Activated T-cell treated with anti-CD3 and anti-CD28 coated beads, Interleukin-2, amount 50 U/mL, for 24 hours (primary cell): ENCODE measurements around the gene CENPU.
"Not testable (repeated sequence)": the region's sequence is repeated elsewhere in the genome, so short reads cannot be mapped to it uniquely, and the experiment has no call there.

Experiments used
- DNase-seq: peaks from one replicate; pipeline ENCODE4 v3.0.0-alpha.2; 2020
- H3K27ac Mint-ChIP-seq: 2 replicates; pipeline ENCODE4 v1.8.0; 2020; ENCODE audit warnings: mild to moderate bottlenecking, mixed read lengths
- H3K27me3 Mint-ChIP-seq: 2 replicates; pipeline ENCODE4 v1.8.0; 2020; ENCODE audit warnings: mixed read lengths
- H3K36me3 Mint-ChIP-seq: 2 replicates; pipeline ENCODE4 v1.8.0; 2020; ENCODE audit warnings: low read depth, mixed read lengths
- H3K4me1 Mint-ChIP-seq: 2 replicates; pipeline ENCODE4 v1.8.0; 2020; ENCODE audit warnings: low read depth, mixed read lengths
- H3K4me3 Mint-ChIP-seq: 2 replicates; pipeline ENCODE4 v1.8.0; 2020; ENCODE audit warnings: mild to moderate bottlenecking, moderate library complexity, mixed read lengths
- H3K9me3 Mint-ChIP-seq: 2 replicates; pipeline ENCODE4 v1.8.0; 2020; ENCODE audit warnings: mixed read lengths

The CENPU gene

DNA sequence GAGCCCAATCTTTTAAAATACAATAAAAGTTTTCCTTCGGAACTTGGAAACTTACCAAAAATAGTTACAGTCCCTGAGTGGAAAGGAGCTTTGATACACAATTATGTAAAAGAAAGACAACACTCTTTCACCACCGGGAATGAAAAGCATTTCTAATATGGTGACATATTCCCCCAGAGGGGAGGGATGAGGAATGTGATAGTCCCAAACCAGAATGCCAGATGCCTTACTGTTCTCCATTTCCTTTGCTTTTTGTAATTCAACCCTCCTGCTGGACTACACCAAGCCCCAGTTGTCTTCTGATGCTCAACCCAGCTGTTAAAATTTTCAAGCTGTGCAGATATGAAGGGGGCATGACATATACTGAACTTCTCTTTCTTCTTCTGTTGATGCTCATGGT lies 80.2 kb downstream of the CENPU start:
- Mint-ChIP-seq H3K4me3 (no peak overlapping the region), H3K36me3 (peaks cover 40% of the 10 kb centered on the region)
- no peak for DNase-seq

GRCh38 chr4:184652681-184653080 lies 81.2 kb downstream of the CENPU start:
- H3K27ac Mint-ChIP-seq, H3K4me3 Mint-ChIP-seq, H3K9me3 Mint-ChIP-seq, H3K27me3 Mint-ChIP-seq, DNase-seq: not testable (repeated sequence)
- H3K4me1 Mint-ChIP-seq, result peaks cover 25% of the 10 kb centered on the region
- peaks cover 44% of the 10 kb centered on the region for H3K36me3 Mint-ChIP-seq

More for the DNA sequence above, 80.2 kb downstream of the CENPU start:
- H3K27me3 Mint-ChIP-seq, result no peaks in the 10 kb centered on the region
- H3K4me1 Mint-ChIP-seq, result peaks cover 19% of the 10 kb centered on the region
- no peaks in the 10 kb centered on the region for H3K9me3 Mint-ChIP-seq
- no peak overlapping the region for H3K27ac Mint-ChIP-seq

DNA sequence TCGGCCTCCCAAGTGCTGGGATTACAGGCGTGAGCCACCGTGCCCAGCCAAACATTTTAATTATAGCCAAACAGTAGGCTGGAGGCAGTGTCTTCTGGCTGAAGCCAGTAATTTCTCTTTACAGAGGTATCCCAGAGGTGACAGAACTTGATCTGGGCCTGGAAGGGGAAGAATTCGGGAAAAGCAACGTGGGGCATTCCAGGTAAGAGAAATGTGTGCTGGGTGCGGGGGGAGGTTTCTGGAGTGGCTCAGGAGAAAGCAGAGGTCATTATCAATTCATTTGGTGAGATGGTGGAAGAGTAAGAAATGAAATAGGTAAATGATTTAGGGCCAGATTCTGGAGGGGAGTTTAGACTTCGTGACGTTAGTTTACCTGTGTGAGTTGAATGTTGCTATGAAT lies 82.0 kb downstream of the CENPU start:
- Mint-ChIP-seq H3K4me3 (no peak overlapping the region), H3K27ac (peak overlapping the region; percentile 15)

GRCh38 chr4:184649971-184650855 lies 83.7 kb downstream of the CENPU start:
- DNase-seq, result no peak
- Mint-ChIP-seq H3K4me1 (peaks cover 49% of the 10 kb centered on the region), H3K9me3 (no peaks in the 10 kb centered on the region), H3K36me3 (peaks cover 48% of the 10 kb centered on the region), H3K27ac (peak overlapping the region; percentile 93), H3K4me3 (peak overlapping the region; percentile 97), H3K27me3 (no peaks in the 10 kb centered on the region)

More for the DNA sequence above, 82.0 kb downstream of the CENPU start:
- H3K4me1 Mint-ChIP-seq, result peaks cover 33% of the 10 kb centered on the region
- H3K9me3 Mint-ChIP-seq, result no peaks in the 10 kb centered on the region
- no peaks in the 10 kb centered on the region for H3K27me3 Mint-ChIP-seq
- H3K36me3 Mint-ChIP-seq, result peaks cover 46% of the 10 kb centered on the region
- DNase-seq, result no peak

DNA sequence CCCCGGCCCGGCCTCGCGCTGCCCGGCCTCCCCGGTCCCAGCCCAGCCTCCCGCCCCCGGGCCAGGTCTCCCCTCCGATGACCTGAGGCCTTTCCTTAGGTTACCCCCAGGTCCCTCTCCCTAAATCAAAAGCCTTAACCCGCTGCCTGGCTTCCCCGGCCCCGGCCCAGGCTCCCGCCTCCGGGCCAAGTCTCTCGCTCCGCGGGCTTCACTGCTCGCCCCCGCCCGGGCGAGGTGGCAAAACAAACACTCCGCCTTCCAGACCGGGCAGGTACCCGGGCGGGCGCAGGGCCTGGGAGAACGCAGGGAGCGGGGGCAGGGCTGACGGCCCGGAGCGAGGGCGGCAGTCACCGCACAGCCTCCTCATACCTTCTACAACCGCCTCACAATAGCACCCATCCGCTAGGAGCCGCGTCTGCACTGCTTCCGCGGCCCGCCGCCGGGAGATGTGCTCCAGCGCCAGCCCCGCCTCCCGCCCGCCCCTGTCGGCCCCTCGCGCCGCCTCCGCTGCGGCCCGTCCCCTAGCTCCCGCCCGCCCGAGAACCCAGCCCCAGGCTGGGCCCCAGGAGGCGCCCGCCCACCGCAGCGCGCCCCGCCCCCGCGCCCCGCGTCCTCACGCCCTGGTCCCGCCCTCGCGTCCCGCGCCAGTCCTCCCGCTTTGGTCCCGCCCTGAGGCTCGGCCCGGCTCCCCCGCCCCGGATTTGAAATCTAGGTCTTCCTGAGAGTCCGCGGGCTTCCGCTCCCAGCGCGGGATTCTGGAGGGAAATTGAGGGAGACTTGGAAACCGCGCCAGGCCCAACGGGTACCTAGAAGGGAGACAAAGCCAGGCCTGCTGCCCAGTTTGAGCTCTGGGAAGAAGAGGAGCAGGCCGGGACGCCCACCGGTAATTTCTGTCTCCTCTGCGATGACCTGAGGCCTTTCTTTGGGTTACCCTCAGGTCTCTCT lies 84.6 kb downstream of the CENPU start, which contains the start of the genes CASP3 and PRIMPOL:
Gene CASP3 (minus strand): TSS at position 422 of the 945 bp plus-strand sequence. CDS start 10,994 bp downstream, outside the sequence.
Gene PRIMPOL (plus strand): TSS at position 713 of the 945 bp plus-strand sequence. CDS start 7,403 bp downstream, outside the sequence.
- Mint-ChIP-seq H3K9me3 (no peaks in the 10 kb centered on the region), H3K4me1 (peaks cover 56% of the 10 kb centered on the region), H3K27ac (peak within 1 kb of the TSS; percentile 94), H3K27me3 (no peaks in the 10 kb centered on the region), H3K36me3 (peaks cover 54% of the 10 kb centered on the region), H3K4me3 (peak within 1 kb of the TSS; percentile 97)
- peak; percentile 99 for DNase-seq

DNA sequence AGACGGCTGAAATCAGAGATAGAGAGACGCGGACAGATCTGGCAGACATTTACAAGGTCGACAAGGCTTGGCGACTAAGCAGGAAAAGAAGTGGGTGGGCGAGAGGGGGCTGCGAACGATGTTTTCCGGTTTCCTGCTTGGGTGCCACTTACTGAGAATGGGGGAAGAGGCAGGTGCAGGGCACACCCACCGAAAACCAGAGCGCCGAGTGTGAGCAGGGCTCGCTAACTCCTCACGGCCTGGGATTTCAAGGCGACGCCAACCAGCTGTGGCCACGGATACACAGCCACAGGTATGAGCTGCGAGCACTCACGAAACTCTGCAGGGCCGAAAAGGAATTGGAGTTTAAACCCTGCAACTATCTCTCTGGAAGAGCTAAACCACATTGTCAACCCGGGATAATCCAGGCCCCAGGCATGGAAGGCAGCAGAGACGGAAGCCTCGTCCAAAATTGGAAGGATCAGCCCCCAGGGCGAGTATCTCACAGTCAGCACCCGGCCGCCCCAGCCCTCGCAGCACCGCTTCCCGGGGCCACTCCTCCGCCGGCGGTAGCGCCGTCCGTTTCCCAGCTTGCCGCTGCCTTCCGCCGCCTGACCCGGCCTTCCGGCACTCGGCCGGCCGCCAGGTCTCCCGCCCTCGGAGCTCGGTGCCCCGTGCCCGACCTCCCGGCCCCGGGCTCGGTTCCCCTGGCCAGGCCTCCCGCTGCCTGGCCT lies 85.4 kb downstream of the CENPU start:
- Mint-ChIP-seq H3K4me1 (peaks cover 61% of the 10 kb centered on the region), H3K4me3 (peak overlapping the region; percentile 97), H3K36me3 (peaks cover 55% of the 10 kb centered on the region), H3K27ac (peak overlapping the region; percentile 94), H3K9me3 (no peaks in the 10 kb centered on the region), H3K27me3 (no peaks in the 10 kb centered on the region)
- peak; percentile 67 for DNase-seq

DNA sequence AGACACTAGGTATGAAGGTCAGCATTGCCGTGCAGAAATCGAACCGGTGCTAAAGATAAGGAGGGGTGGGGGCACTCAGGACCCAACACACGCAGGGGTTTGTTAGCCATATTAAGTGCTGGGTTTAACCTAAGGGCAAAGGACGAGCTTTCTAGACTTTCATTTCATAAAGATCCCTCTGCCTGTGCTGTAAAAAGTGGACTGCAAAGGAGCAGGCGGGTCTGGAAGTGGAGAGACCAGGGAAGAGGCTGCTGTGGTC lies 85.9 kb downstream of the CENPU start:
- no peaks in the 10 kb centered on the region for H3K27me3 Mint-ChIP-seq
- H3K36me3 Mint-ChIP-seq, result peaks cover 58% of the 10 kb centered on the region
- DNase-seq, result no peak
- H3K27ac Mint-ChIP-seq, result peak overlapping the region; percentile 94
- H3K4me1 Mint-ChIP-seq, result peaks cover 62% of the 10 kb centered on the region
- H3K9me3 Mint-ChIP-seq, result no peaks in the 10 kb centered on the region
- peak overlapping the region; percentile 97 for H3K4me3 Mint-ChIP-seq

DNA sequence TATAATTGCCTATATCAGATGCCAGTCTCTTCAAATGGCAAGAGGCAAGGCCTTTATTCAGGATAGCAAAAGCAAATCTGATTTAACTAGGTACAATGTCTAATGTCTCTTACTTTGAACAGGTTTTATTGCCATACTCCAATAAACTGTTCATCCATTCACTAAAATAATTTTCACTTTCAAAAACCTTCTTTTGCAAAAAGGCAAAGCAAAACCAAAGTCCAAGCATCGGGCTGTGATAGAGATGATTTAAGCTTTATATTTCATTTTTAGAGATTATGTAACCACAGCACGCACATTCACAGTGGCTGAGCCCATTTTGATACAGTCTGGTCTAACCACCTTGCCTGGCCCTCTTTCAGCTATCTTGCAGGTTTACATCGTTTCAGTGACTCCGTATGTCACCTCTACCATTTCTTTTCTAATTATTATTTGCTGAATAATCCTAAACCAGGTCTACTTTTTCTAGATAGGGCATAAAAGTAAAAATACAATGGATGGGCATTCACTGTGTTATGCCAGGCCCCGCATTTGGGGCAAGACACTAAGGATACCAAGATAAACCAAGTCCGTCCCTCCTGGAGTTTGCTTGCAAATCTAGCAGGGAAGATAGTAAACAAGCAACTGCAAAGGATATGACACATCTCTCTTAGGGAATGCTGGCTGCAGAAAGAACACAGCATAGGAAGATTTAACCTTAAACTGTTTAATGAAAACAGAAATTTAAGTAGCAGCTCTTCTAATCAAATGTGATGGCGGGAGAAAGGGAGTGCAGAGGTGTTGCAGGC lies 86.4 kb downstream of the CENPU start:
- Mint-ChIP-seq H3K27ac (peak overlapping the region; percentile 94), H3K4me1 (peaks cover 67% of the 10 kb centered on the region), H3K36me3 (peaks cover 63% of the 10 kb centered on the region), H3K27me3 (no peaks in the 10 kb centered on the region), H3K9me3 (no peaks in the 10 kb centered on the region), H3K4me3 (peak overlapping the region; percentile 97)
- no peak for DNase-seq

DNA sequence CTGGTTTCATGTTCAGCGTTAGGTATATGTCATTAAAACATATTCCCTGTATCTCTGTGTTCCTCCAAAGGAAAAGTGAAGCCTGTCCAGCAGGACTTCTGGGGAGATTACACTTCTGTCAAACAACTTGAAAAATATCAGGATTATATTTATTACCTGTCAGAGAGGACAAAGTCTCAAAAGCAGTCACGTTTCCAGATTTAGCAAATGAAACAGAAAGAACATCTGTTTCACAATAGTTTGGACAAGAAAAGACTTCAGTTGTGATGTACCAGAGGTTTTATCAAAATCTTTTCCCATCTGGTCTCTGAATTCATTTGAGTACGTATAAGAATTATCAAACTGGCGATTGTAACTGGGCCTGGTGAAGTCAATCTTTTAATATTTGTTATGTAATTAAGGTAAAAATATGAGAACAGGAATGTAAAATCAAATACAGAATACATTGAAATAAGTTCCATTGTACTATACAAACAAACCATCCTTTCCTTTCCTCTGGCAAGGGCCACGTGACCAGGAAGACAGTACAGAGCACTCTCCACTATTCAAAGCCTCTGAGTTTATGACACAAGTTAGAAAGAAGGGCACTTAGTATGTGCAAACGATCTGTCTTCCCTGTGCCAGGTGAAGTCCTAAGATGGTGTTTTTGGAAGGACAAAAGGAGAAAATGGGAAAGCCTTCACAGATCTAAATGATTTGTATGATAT lies 87.8 kb downstream of the CENPU start:
- H3K27me3 Mint-ChIP-seq, result no peaks in the 10 kb centered on the region
- no peak overlapping the region for H3K27ac Mint-ChIP-seq
- peaks cover 71% of the 10 kb centered on the region for H3K4me1 Mint-ChIP-seq
- peaks cover 75% of the 10 kb centered on the region for H3K36me3 Mint-ChIP-seq
- no peaks in the 10 kb centered on the region for H3K9me3 Mint-ChIP-seq
- no peak for DNase-seq
- H3K4me3 Mint-ChIP-seq, result peak overlapping the region; percentile 97

DNA sequence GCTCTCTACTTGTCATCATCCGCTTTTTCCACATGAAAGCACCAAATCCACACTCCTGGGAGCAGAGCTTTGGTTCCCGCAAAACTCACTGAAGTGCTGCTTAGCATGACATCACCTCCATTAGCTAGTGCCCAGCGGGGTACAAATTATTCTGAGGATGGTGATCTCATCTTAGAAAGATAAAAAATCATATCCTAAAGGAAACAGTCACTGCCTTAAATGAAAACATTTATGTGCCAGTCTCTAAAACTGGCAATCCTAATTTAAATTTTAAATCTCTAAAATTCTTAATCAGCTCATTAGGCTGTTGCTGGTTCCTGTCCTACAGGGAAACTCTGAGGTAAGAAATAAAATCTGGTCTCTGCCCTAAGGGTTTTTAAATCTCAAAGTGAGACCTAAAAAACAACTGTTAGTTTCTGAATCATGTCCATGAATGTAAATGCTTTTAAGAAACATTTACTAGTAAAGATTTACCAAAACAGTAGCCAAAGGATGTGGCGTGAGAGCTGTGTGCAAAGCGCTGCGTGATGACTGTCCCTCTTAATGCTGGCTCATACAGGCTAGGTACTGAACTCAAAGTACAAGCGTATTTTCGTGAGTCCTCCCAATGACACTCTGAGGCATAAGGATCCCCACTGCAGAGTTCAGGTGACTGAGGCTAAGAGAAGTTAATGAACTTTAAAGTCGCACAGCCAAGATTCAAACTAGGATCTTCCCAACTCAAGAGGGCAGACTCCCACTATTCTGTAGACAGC lies 89.2 kb downstream of the CENPU start:
- H3K36me3 Mint-ChIP-seq, result peaks cover 82% of the 10 kb centered on the region
- H3K4me3 Mint-ChIP-seq, result no peak overlapping the region
- no peak for DNase-seq
- H3K27ac Mint-ChIP-seq, result peak overlapping the region; percentile 58
- no peaks in the 10 kb centered on the region for H3K9me3 Mint-ChIP-seq
- no peaks in the 10 kb centered on the region for H3K27me3 Mint-ChIP-seq
- peaks cover 71% of the 10 kb centered on the region for H3K4me1 Mint-ChIP-seq
